K562 (cell line): ENCODE measurements around the gene PLXNA3. TPM values are rescaled to one million over a fixed set of nuclear protein-coding genes. Genes with fewer than 3 reads are reported as not detected.

Experiments used
- ATAC-seq: fragments of 200-7000 bp; cut with Tn5 transposase; 3 replicates; pipeline ENCODE4 v1.9.1; 2020; ENCODE audit warnings: moderate library complexity
- BruUV-seq: library from RNA; stranded (reverse); fragments of 400-500 nt; replicated peaks from 2 replicates; lab custom pipeline; 2021; lab: Mats Ljungman, UMichigan
- CTCF ChIA-PET: fragments of 300-600 bp; formaldehyde crosslinking; extraction: SDS; loops from one replicate; lab custom pipeline; 2021; ENCODE audit warnings: low intra/inter-chr PET ratio; lab: Yijun Ruan, JAX
- POLR2A ChIA-PET: fragments of 300-600, 350-650 bp; sonication (Branson Sonifier 250); formaldehyde crosslinking; extraction: SDS; loops from one replicate; lab custom pipeline; 2021; ENCODE audit warnings: antibody characterized with exemption, inconsistent platforms; lab: Yijun Ruan, JAX
- DNase-seq, 4 experiments: peaks; one replicate each; pipeline versions ENCODE4 v3.0.0 to v3.0.0-alpha.2; 2011 to 2018; ENCODE audit warnings: low spot score in 3 of 4, mixed read lengths in 3 of 4; ENCODE audit errors: extremely low read depth in 1 of 4
- FAIRE-seq: peaks from 2 replicates; lab custom pipeline; 2011; peaks lifted over from hg19 to GRCh38; lab: Jason Lieb, UNC
- H2AFZ ChIP-seq: 2 replicates; pipeline ENCODE4 v1.6.0; 2011; ENCODE audit warnings: low read depth, low read length, control low read depth, inconsistent platforms
- H3K27ac ChIP-seq: fragments of 200-600 bp; 3 replicates; pipeline ENCODE4 v1.8.0; 2011; ENCODE audit warnings: low read depth, mild to moderate bottlenecking, control low read depth, inconsistent platforms, low read length, moderate library complexity, mixed read lengths; ENCODE audit errors: extremely low read depth
- H3K27me3 ChIP-seq, 2 experiments: fragments of 300-600 bp in 1 of 2; 2 replicates in 1 of 2; 3 replicates in 1 of 2; pipeline versions ENCODE4 v1.6.0 to v1.8.0; 2011; ENCODE audit warnings: inconsistent platforms in 2 of 2, low read length in 2 of 2, mild to moderate bottlenecking in 1 of 2, mixed read lengths in 1 of 2, moderate library complexity in 1 of 2; ENCODE audit not compliant: control insufficient read depth in 2 of 2, insufficient read depth in 2 of 2
- H3K36me3 ChIP-seq: fragments of 300-600 bp; 3 replicates; pipeline ENCODE4 v1.8.0; 2011; ENCODE audit warnings: mild to moderate bottlenecking, low read length, inconsistent platforms; ENCODE audit not compliant: control insufficient read depth, insufficient read depth
- H3K4me1 ChIP-seq, 2 experiments: fragments of 200-600 bp in 1 of 2; replicated peaks in 1 of 2; 2 replicates in 1 of 2; 3 replicates in 1 of 2; pipeline versions ENCODE4 v1.5.1 to v1.8.0; 2011; ENCODE audit warnings: inconsistent platforms in 2 of 2, low read length in 2 of 2, mild to moderate bottlenecking in 1 of 2, mixed read lengths in 1 of 2, moderate library complexity in 1 of 2; ENCODE audit not compliant: control insufficient read depth in 2 of 2, insufficient read depth in 2 of 2
- H3K4me2 ChIP-seq: 2 replicates; pipeline ENCODE4 v1.6.1; 2011; ENCODE audit warnings: low read length, control low read depth, inconsistent platforms, mixed read lengths; ENCODE audit not compliant: insufficient read depth
- H3K4me3 ChIP-seq: fragments of 200-600 bp; sonication (generic), shearing (Covaris generic); 2 replicates; pipeline ENCODE4 v1.5.1; 2016; ENCODE audit warnings: control low read depth, inconsistent platforms
- H3K79me2 ChIP-seq: fragments of 200-600 bp; 3 replicates; pipeline ENCODE4 v1.8.0; 2011; ENCODE audit warnings: low read length, inconsistent platforms; ENCODE audit not compliant: control insufficient read depth, insufficient read depth
- H3K9ac ChIP-seq, 2 experiments: 2 replicates each; pipeline versions ENCODE4 v1.6.0 to v1.6.1; 2011; ENCODE audit warnings: low read depth in 2 of 2, low read length in 2 of 2, control low read depth in 1 of 2, inconsistent platforms in 1 of 2, mild to moderate bottlenecking in 1 of 2, mixed read lengths in 1 of 2; ENCODE audit not compliant: insufficient read depth in 1 of 2
- H3K9me1 ChIP-seq: one replicate; pipeline ENCODE4 v1.6.0; 2011; ENCODE audit warnings: inconsistent platforms, mild to moderate bottlenecking, low read length, moderate library complexity; ENCODE audit not compliant: control insufficient read depth, insufficient read depth
- H3K9me3 ChIP-seq: replicated peaks from 2 replicates; pipeline ENCODE4 v1.5.1; 2011; ENCODE audit warnings: low read depth, low read length, inconsistent platforms; ENCODE audit not compliant: control insufficient read depth, insufficient read depth
- H4K20me1 ChIP-seq: replicated peaks from 2 replicates; pipeline ENCODE4 v1.6.1; 2011; ENCODE audit warnings: low read length, inconsistent platforms, mixed read lengths; ENCODE audit not compliant: control insufficient read depth, insufficient read depth
- FOXM1 ChIP-seq, 2 experiments: fragments of 450-650 bp in 1 of 2; sonication (generic) in 1 of 2; formaldehyde crosslinking in 1 of 2; IDR thresholded peaks; 2 replicates each; pipeline versions ENCODE4 v1.6.1 to v1.9.0; 2017 to 2022; ENCODE audit warnings: low read depth in 2 of 2, mild to moderate bottlenecking in 2 of 2, missing genetic modification reagents in 1 of 2, moderate library complexity in 1 of 2
- MAFF ChIP-seq: IDR thresholded peaks from 2 replicates; pipeline ENCODE4 v1.6.1; 2012; ENCODE audit warnings: low read length, improper control_type of control experiment
- MCM2 ChIP-seq: fragments of 450-650 bp; IDR thresholded peaks from 2 replicates; pipeline ENCODE4 v1.6.1; 2017; ENCODE audit warnings: low read depth, mild to moderate bottlenecking
- MTA1 ChIP-seq: fragments of 450-650 bp; IDR thresholded peaks from 2 replicates; pipeline ENCODE4 v1.6.1; 2017; ENCODE audit warnings: borderline replicate concordance
- OTX1 ChIP-seq: fragments of 450-650 bp; formaldehyde crosslinking; IDR thresholded peaks from 2 replicates; pipeline ENCODE4 v1.4.0; 2022; ENCODE audit warnings: mild to moderate bottlenecking
- PATZ1 ChIP-seq: fragments of 250-450 bp; sonication (Bioruptor Pico); IDR thresholded peaks from 2 replicates; pipeline ENCODE4 v1.5.0; 2020; ENCODE audit warnings: mild to moderate bottlenecking, borderline replicate concordance
- ZBTB17 ChIP-seq: fragments of 450-650 bp; formaldehyde crosslinking; IDR thresholded peaks from 2 replicates; pipeline ENCODE4 v1.4.0; 2020; ENCODE audit warnings: mild to moderate bottlenecking
- ZFPM2 ChIP-seq: fragments of 250-450 bp; sonication (Bioruptor Pico); IDR thresholded peaks from 2 replicates; pipeline ENCODE4 v1.5.1; 2022; ENCODE audit warnings: mild to moderate bottlenecking
- ZNF740 ChIP-seq, 3 experiments: fragments of 200-800 bp in 1 of 3; sonication (Bioruptor generic) in 1 of 3; sonication (generic) in 1 of 3; formaldehyde crosslinking in 1 of 3; IDR thresholded peaks; 2 replicates each; pipeline versions ENCODE4 v1.6.1 to v1.8.0; 2016 to 2022; ENCODE audit warnings: mild to moderate bottlenecking in 2 of 3, missing compliant biosample characterization in 2 of 3, missing genetic modification characterization in 2 of 3, missing genetic modification reagents in 1 of 3
- WGBS: fragments of 100-300 bp; shearing (Covaris generic); methylation state at CpG from one replicate; pipeline ENCODE4 v1.1.6; 2016; ENCODE audit warnings: low coverage, mixed read lengths; ENCODE audit not compliant: insufficient coverage; ENCODE audit errors: missing lambda C conversion rate; 5-methylcytosine and 5-hydroxymethylcytosine counted together
- in situ Hi-C: fragments of 300-500 bp; cut with MboI; formaldehyde crosslinking; loops from 4 replicates; pipeline ENCODE4 v1.15.0; 2018; ENCODE audit warnings: inconsistent platforms, mixed read lengths
- intact Hi-C: fragments of 100-400 bp; cut with micrococcal nuclease; formaldehyde crosslinking; loops from 2 replicates; pipeline ENCODE4 v1.14.2; 2022
- polyA plus RNA-seq, 8 experiments: library from polyadenylated mRNA; depleted of rRNA in 4 of 8; stranded (reverse) in 5 of 8; unstranded in 3 of 8; fragments of >200 nt; fragmentation: Nextera tagmentation in 2 of 8; fragmentation: Illumina TruSeq in 1 of 8; extraction: Ambion mirVana in 2 of 8; extraction: Trizol in 1 of 8; gene quantifications; 2 replicates each; pipeline versions ENCODE4 v1.2.1 to v1.2.3, GENCODE V29; 2011 to 2014; ENCODE audit warnings: inconsistent platforms in 1 of 8, missing spikeins in 1 of 8
- total RNA-seq, 7 experiments: library from RNA; depleted of rRNA in 6 of 7; stranded (reverse); fragments of >200 nt in 6 of 7; fragmentation: Illumina TruSeq in 2 of 7; extraction: Trizol in 2 of 7; gene quantifications; 2 replicates each; pipeline versions ENCODE4 v1.2.1 to v1.2.3, GENCODE V29; 2011 to 2021; ENCODE audit warnings: low replicate concordance in 1 of 7

The PLXNA3 gene
- total and polyA plus RNA-seq, 9 of the 15 experiments (the other 6 are each of a cell fraction or from before 2014, with no cell fraction given), result 0.32 to 47.8 (median 7.5) TPM

- TF ChIP-seq ZNF740 (CRISPR knock-in tag; IDR thresholded peaks at IDR 0.05) (0 out of 2 replicates have a peak, but pooled peaks have one; percentile 15), ZNF740 (tag; IDR thresholded peaks at IDR 0.05) (no peak)
Measured at GRCh38 chrX:154444755-154445246, 13.3 kb upstream of the PLXNA3 start (continued).

- intact Hi-C loops (no loop called here), in situ Hi-C loops (no loop called here)
- peak overlapping the region in 1 of 2 experiments; percentile 97; a peak in 2 of 4 replicates for H3K9ac ChIP-seq
- no peak for DNase-seq
- H3K4me3 ChIP-seq, result no peak overlapping the region
- 100% methylated on average over 8 of the region's 16 CpGs for WGBS
- H3K27ac ChIP-seq, result no peak overlapping the region
- H3K79me2 ChIP-seq, result peaks cover 18% of the 10 kb centered on the region
- peaks cover 9 to 37% of the 10 kb centered on the region in 2 experiments; a peak in 4 of 5 replicates for H3K4me1 ChIP-seq
- FAIRE-seq, result no peak
- no TSS peak for BruUV-seq
- H3K36me3 ChIP-seq, result peaks cover 66% of the 10 kb centered on the region; the same call in 2 of the 3 replicates
- H3K27me3 ChIP-seq, result no peaks in the 10 kb centered on the region
- H3K9me1 ChIP-seq, result no peaks in the 10 kb centered on the region
- ChIA-PET POLR2A (interaction anchor here (0.6 to 1.7 kb wide), 4 partner anchors 10 to 43 kb away, joined by 3 to 10 read pairs (median 3); partner anchors contain the start of gene PLXNA3), CTCF (no interaction called here)
- ATAC-seq, result no peak
- H3K9me3 ChIP-seq, result no peaks in the 10 kb centered on the region
- H2AFZ ChIP-seq, result no peak overlapping the region
- no peaks in the 10 kb centered on the region for H4K20me1 ChIP-seq
- no peak overlapping the region for H3K4me2 ChIP-seq
- TF ChIP-seq ZFPM2 (CRISPR knock-in tag) (no peak), PATZ1 (no peak), OTX1 (CRISPR knock-in tag) (no peak), ZBTB17 (no peak), MCM2 (no peak), MTA1 (no peak), FOXM1 (IDR thresholded peaks at IDR 0.05; ENCODE audit: low read depth) (no peak), FOXM1 (CRISPR knock-in tag; IDR thresholded peaks at IDR 0.05; ENCODE audit: low read depth) (no peak), MAFF (no peak)
Measured at GRCh38 chrX:154445776-154446175, 12.3 kb upstream of the PLXNA3 start.
